GM19328 (cell line): ENCODE data around the gene RHOH.
A peak's percentile ranks its signal among the peaks of the same experiment; 100 is the strongest.
"Not testable (repeated sequence)": the region's sequence is repeated elsewhere in the genome, so short reads cannot be mapped to it uniquely, and the experiment has no call there.

Source experiments
- ATAC-seq: cut with Tn5 transposase; IDR thresholded peaks from one replicate; pipeline ENCODE4 v1.9.1; 2021; ENCODE audit warnings: mild to moderate bottlenecking, moderate library complexity; ENCODE audit not compliant: unreplicated experiment

The RHOH gene

GRCh38 chr4:40196724-40197281, at the start of gene RHOH:
TSS of gene RHOH (plus strand) at chr4:40197031. CDS start at chr4:40243387, 46,356 bp downstream.
- no peak for ATAC-seq

GRCh38 chr4:40147490-40147889, 49.3 kb upstream of the RHOH start:
- ATAC-seq: not testable (repeated sequence)

GRCh38 chr4:40149960-40150385, 46.9 kb upstream of the RHOH start:
- ATAC-seq: no peak

GRCh38 chr4:40150932-40151331, 45.9 kb upstream of the RHOH start:
- ATAC-seq: no peak

GRCh38 chr4:40152637-40153036, 44.2 kb upstream of the RHOH start:
- ATAC-seq: no peak

GRCh38 chr4:40157436-40157835, 39.4 kb upstream of the RHOH start:
- ATAC-seq: no peak

GRCh38 chr4:40160258-40160657, 36.6 kb upstream of the RHOH start:
- ATAC-seq: no peak

- ATAC-seq: no peak
Measured at GRCh38 chr4:40164459-40164858, 32.4 kb upstream of the RHOH start.

GRCh38 chr4:40165916-40166315, 30.9 kb upstream of the RHOH start:
- ATAC-seq: no peak

GRCh38 chr4:40168070-40168469, 28.8 kb upstream of the RHOH start:
- no peak for ATAC-seq

- ATAC-seq: no peak
Measured at GRCh38 chr4:40170588-40170987, 26.2 kb upstream of the RHOH start.

GRCh38 chr4:40173470-40173875, 23.4 kb upstream of the RHOH start:
- ATAC-seq: peak; percentile 77

- ATAC-seq: no peak
Measured at GRCh38 chr4:40176602-40177001, 20.2 kb upstream of the RHOH start.

GRCh38 chr4:40177591-40177990, 19.2 kb upstream of the RHOH start:
- ATAC-seq: no peak

- ATAC-seq: no peak
Measured at GRCh38 chr4:40178672-40179071, 18.2 kb upstream of the RHOH start.

- no peak for ATAC-seq
Measured at GRCh38 chr4:40179360-40179759, 17.5 kb upstream of the RHOH start.

GRCh38 chr4:40180356-40180755, 16.5 kb upstream of the RHOH start:
- ATAC-seq: no peak

- ATAC-seq: no peak
Measured at GRCh38 chr4:40182001-40182400, 14.8 kb upstream of the RHOH start.

GRCh38 chr4:40182954-40183353, 13.9 kb upstream of the RHOH start:
- ATAC-seq: no peak

GRCh38 chr4:40183615-40184411, 13.0 kb upstream of the RHOH start:
- no peak for ATAC-seq

GRCh38 chr4:40185830-40186664, 10.8 kb upstream of the RHOH start:
- ATAC-seq: peak; percentile 42

GRCh38 chr4:40186665-40187014, 10.2 kb upstream of the RHOH start:
- ATAC-seq: no peak
